Mesothelial cell of epicardium (in vitro differentiated cells): Measurements from ENCODE around the gene SLC1A7. TPM values are rescaled to one million over a fixed set of nuclear protein-coding genes. Genes with fewer than 3 reads are reported as not detected.

Source experiments
- DNase-seq, 2 experiments: peaks; one replicate each; pipeline ENCODE4 v3.0.0; 2021; ENCODE audit warnings: low spot score in 2 of 2; ENCODE audit not compliant: unreplicated experiment in 2 of 2
- H3K27ac Mint-ChIP-seq: 2 replicates; pipeline ENCODE4 v1.8.0; 2021; ENCODE audit warnings: mixed read lengths
- H3K27me3 Mint-ChIP-seq: 2 replicates; pipeline ENCODE4 v1.8.0; 2021; ENCODE audit warnings: low read depth, mixed read lengths
- H3K36me3 Mint-ChIP-seq: 2 replicates; pipeline ENCODE4 v1.8.0; 2021; ENCODE audit warnings: mixed read lengths
- H3K4me1 Mint-ChIP-seq: 2 replicates; pipeline ENCODE4 v1.8.0; 2021; ENCODE audit warnings: mixed read lengths
- H3K4me3 Mint-ChIP-seq: 2 replicates; pipeline ENCODE4 v1.8.0; 2021; ENCODE audit warnings: mild to moderate bottlenecking, moderate library complexity, mixed read lengths
- H3K9me3 Mint-ChIP-seq: 2 replicates; pipeline ENCODE4 v1.8.0; 2021; ENCODE audit warnings: mixed read lengths
- CTCF ChIP-seq: fragments of 200-600 bp; sonication (generic); IDR thresholded peaks from one replicate; pipeline ENCODE4 v1.5.0; 2021; ENCODE audit warnings: antibody characterized with exemption; ENCODE audit not compliant: unreplicated experiment
- total RNA-seq: library from RNA; stranded (reverse); gene quantifications from 3 replicates; pipeline ENCODE4 v1.2.1, GENCODE V29; 2021

Gene SLC1A7
- total RNA-seq, 1 donor from 2014 or later, result not detected

GRCh38 chr1:53092659-53093450, 49.6 kb downstream of the SLC1A7 start:
- H3K27ac Mint-ChIP-seq, result no peak overlapping the region
- H3K4me1 Mint-ChIP-seq, result no peaks in the 10 kb centered on the region
- H3K9me3 Mint-ChIP-seq, result no peaks in the 10 kb centered on the region
- no peaks in the 10 kb centered on the region for H3K36me3 Mint-ChIP-seq
- no peak for TF ChIP-seq CTCF
- no peak overlapping the region for H3K4me3 Mint-ChIP-seq
- H3K27me3 Mint-ChIP-seq, result no peaks in the 10 kb centered on the region
- no peak for DNase-seq

- no peaks in the 10 kb centered on the region for H3K9me3 Mint-ChIP-seq
- DNase-seq, result no peak
- no peaks in the 10 kb centered on the region for H3K27me3 Mint-ChIP-seq
- no peak overlapping the region for H3K27ac Mint-ChIP-seq
- H3K36me3 Mint-ChIP-seq, result no peaks in the 10 kb centered on the region
- no peak overlapping the region for H3K4me3 Mint-ChIP-seq
- TF ChIP-seq CTCF, result no peak
- no peaks in the 10 kb centered on the region for H3K4me1 Mint-ChIP-seq
Measured at GRCh38 chr1:53091841-53092645, 50.4 kb downstream of the SLC1A7 start.

- Mint-ChIP-seq H3K9me3 (no peaks in the 10 kb centered on the region), H3K36me3 (no peaks in the 10 kb centered on the region), H3K27me3 (no peaks in the 10 kb centered on the region), H3K27ac (no peak overlapping the region), H3K4me3 (no peak overlapping the region), H3K4me1 (no peaks in the 10 kb centered on the region)
- TF ChIP-seq CTCF, result no peak
- DNase-seq, result no peak
Measured at GRCh38 chr1:53090227-53091147, 52.0 kb downstream of the SLC1A7 start.

- Mint-ChIP-seq H3K4me3 (no peak overlapping the region), H3K27me3 (no peaks in the 10 kb centered on the region), H3K27ac (no peak overlapping the region), H3K36me3 (no peaks in the 10 kb centered on the region), H3K9me3 (no peaks in the 10 kb centered on the region), H3K4me1 (no peaks in the 10 kb centered on the region)
- DNase-seq, result no peak
- TF ChIP-seq CTCF, result no peak
Measured at GRCh38 chr1:53089478-53090226, 52.8 kb downstream of the SLC1A7 start.
